SK-N-MC (cell line): ENCODE measurements around the gene CMTR2.

Source experiments
- EZH2 ChIP-seq: fragments of 200-600 bp; sonication (generic); IDR thresholded peaks from one replicate; pipeline ENCODE4 v1.6.1; 2017; ENCODE audit warnings: antibody characterized with exemption
- FOXP2 ChIP-seq: optimal IDR thresholded peaks from 2 replicates; pipeline ENCODE3; 2011; ENCODE audit warnings: mild to moderate bottlenecking, moderate library complexity; ENCODE audit not compliant: insufficient read depth; ENCODE audit errors: extremely low read length, control extremely low read depth
- POLR2AphosphoS5 ChIP-seq: IDR thresholded peaks from 2 replicates; pipeline ENCODE4 v1.6.1; 2012; ENCODE audit warnings: mild to moderate bottlenecking, low read depth, low read length, borderline replicate concordance

GRCh38 chr16:71287911-71288310, 1.3 kb downstream of the CMTR2 start:
- no peak for TF ChIP-seq POLR2AphosphoS5
- no peak for TF ChIP-seq FOXP2
- TF ChIP-seq EZH2 = no peak
